ENCODE results near the gene RASSF8.

- no peak for TF ChIP-seq CTCF (IDR thresholded peaks at IDR 0.05 in 8 of 11, conservative IDR thresholded peaks at IDR 0.05 in 3 of 11)
- no peak for TF ChIP-seq POLR2A (IDR thresholded peaks at IDR 0.05)
- no peak for TF ChIP-seq POLR2AphosphoS5 (IDR thresholded peaks at IDR 0.05)
Measured at GRCh38 chr12:25940886-25941285, 17.6 kb upstream of the RASSF8 start.

Data from spleen (tissue), 7 donors.